HG02588 (cell line): ENCODE measurements around the gene MGAT2.
A peak's percentile ranks its signal among the peaks of the same experiment; 100 is the strongest.
"Not testable (repeated sequence)": the region's sequence is repeated elsewhere in the genome, so short reads cannot be mapped to it uniquely, and the experiment has no call there.

Experiments
- ATAC-seq: cut with Tn5 transposase; IDR thresholded peaks from one replicate; pipeline ENCODE4 v1.9.1; 2021; ENCODE audit warnings: mild to moderate bottlenecking, moderate library complexity; ENCODE audit not compliant: unreplicated experiment

MGAT2 gene

DNA sequence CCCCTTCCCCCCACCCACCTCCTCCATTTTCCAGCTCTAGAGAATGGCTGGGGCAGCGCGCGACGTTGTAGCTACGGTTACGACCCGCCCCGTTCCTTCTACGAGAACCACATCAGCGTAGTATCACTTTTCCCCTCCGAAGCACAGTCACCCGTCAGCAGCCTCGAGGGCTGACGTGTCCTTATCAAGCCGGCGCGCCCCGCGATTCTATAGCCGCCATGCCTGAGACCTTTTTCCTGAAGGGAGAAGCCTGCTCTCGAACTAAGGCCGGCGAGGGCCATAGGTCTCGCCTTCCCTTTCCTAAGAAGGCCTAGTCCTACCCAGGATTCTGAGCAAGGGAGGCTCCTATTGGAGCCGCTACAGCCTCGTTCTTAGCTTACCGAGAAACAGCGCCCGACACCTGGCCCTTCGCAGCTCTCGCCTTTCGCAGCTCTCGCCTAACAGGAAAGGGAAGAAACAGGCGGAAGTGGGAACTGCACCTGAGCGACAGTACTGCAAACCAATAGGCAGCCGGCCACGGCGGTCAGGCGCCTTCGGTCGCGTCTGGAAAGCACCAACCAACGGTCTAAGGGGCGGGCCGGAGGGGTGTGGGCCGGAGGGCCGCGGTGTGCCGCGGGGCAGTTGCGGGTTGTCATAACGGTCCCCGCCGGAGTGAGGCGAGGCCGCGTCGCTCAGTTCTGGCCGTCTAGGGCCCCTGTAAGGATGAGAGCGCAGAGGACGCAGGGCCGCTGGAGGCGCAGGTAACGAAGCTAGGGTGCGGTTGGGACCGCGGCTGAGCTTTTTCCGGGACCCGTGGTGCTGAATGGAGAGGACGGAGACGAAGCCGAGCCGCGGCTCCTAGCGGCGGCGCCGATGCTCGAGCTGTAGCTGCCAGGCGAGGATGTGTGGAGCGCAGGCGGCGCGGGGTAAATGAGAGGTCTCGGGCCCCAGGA, at the start of gene MGAT2, which contains the start of gene RPL36AL:
TSS of gene MGAT2 (plus strand) at position 618 of the 932 bp plus-strand sequence. CDS start 470 bp downstream, outside the sequence.
TSS of gene RPL36AL (minus strand) at position 445 of the 932 bp plus-strand sequence. CDS start 1,522 bp downstream, outside the sequence.
- ATAC-seq, result peak; percentile 90

DNA sequence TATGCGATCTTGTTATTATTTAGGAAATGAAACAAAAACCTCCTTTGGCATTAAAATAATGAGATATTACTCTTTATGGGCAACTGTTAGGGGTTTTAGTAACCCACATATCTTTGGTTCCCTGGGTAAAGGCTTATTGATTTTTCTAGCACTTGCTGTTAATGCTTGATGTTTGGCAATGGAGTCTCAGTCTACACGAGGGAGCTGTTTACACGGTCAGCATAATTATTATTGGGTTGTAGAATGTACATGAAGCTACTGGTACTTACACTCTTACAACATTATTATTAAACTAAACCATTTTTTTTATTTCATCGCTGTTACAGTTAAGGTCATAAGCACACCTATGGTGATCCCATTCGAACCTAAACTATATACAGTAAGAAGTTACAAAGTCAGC, 46.6 kb upstream of the MGAT2 start:
- no peak for ATAC-seq

DNA sequence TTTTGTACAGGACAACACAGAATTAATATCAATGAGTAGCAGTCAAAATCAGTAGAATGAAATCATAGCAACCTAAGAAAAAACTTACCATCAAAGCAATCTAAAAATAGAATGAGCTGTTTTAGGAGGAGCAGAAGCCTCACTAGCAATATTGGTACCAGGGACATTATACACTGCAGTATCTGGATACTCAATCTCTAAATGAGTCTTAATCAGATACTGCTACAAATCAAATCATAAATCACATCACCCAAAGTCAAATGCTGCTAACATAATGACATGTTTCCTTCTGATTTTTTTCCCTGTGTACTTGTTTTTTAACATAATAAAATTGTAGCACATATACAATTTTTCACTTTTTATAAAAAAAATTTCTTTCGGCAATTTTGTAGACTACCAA, 42.5 kb upstream of the MGAT2 start:
- ATAC-seq, result no peak

DNA sequence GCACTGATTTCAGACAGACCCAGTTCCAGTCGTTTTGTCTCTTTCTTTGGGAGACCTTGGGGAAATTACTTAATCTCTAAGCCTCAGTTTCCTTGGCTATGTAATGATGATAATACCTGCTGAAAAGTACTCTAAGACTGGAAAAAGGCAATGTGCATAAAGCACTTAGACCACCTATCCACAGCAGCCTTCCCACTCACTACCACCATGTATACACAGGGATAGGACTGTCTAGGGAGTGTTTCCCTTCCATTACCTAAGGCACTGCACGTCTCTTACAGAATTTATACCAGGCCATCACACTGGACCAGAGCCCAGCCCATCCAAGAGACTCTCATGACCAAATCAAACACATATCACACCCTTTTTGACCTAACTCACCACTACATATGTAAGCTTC, 40.8 kb upstream of the MGAT2 start:
- ATAC-seq, result no peak

DNA sequence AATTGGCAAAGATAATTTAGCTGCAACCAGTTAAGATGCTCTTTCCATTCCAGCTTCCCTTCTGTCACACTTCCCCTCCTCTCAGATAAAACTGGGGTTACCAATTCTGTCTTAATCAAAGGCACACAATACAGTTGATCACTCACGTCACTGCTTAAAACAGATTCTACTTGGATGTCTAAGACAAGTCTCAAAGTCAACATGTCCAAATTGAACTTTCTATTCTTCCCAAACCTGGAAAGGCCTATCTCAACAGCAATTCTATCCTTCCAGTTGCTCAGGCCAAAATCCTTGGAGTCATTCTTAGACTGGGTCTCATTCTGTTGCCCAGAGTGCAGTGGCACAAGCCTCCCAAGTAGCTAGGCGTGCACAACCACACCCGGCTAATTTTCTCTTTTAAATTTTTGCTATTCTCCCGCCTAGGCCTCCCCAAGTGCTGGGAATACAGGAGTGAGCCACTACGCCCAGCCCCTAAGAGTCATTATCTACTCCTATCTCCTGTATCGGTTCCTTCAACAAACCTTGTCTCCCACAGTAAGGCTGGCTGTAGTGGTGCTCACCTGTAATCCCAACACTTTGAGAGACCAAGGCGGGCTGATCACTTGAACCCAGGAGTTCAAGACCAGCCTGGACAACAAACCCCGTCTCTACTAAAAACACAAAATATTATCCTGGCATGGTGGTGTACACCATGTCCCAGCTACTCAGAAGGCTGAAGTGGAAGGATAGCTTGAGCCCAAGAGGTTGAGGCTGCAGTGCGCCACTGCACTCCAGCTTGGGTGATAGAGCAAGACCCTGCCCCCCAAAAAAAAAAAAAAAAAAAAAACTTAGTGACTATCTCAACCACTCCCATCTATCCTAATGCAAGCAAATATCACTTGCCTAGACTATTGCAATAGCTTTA, 39.1 kb upstream of the MGAT2 start:
- ATAC-seq, result no peak

DNA sequence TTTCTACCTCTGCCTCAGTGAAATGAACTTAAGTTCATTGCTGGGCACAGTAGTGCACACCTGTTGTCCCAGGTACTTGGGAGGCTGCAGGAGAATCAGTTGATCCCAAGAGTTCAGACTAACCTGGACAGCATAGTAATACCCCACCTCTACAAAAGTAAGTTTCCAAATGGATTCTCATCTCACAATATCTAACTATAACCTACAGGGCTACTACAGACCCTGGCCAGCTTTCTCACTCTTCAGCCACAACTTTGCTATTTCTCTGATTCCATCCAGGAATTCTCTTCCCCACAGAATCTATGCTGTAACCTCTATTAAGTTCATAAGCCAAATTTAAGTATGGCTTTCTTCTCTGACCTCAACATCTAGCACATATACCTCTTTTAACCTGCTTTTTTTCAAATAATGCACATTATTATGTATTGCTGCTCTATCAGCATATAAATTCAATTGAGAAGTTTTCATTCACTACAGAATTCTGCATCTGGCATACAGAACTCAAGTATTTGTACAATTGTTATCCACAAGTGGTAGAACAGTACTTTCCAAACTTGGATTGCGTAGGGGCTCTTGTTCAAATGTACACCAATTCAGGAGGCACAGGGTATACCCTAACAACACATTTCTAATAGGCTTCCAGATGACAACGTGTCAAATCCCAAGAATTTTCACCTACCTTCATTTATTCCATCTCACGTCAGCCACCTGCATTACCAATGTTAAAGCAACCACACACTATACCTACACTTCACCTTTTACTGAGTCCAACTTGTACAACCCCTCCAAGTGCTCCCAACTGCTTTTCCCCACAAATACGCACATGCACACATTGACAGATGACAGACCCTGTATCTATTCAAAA, 38.3 kb upstream of the MGAT2 start:
- no peak for ATAC-seq

DNA sequence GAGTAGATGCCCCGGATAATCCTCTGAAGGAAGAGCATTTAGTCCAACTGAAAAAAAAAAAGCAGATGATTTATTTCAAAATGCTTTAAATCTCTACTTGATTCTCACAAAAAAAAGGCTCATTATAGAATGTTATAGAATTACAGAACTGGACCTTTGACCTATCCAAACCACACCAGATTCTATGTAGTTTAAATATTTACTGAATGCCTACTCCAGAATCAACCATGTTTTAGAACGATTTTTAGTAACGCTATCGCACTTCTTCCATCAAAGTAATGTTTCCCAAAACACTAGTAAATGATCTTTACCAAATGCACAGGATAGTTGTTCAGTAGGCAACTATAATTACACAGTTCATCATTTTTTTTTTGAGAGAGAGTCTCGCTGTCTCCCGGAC, 37.0 kb upstream of the MGAT2 start:
- ATAC-seq, result no peak

DNA sequence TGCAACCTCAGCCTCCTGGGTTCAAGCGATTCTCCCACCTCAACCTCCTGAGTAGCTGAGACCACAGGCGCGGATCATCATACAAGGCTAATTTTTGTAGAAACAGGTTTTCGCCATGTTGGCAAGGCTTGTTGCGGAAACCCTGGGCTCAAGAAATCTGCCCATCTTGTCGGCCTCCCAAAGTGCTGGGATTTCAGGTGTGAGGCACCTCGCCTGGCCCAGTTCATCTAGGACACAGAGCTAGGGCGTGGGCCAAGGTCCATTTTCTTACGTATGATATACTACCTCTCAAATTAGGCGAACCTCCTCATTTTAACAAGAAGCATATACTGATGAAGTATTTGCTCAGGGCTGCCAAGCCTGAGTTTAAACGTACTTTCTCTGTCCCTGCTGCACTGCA, 36.5 kb upstream of the MGAT2 start:
- no peak for ATAC-seq

DNA sequence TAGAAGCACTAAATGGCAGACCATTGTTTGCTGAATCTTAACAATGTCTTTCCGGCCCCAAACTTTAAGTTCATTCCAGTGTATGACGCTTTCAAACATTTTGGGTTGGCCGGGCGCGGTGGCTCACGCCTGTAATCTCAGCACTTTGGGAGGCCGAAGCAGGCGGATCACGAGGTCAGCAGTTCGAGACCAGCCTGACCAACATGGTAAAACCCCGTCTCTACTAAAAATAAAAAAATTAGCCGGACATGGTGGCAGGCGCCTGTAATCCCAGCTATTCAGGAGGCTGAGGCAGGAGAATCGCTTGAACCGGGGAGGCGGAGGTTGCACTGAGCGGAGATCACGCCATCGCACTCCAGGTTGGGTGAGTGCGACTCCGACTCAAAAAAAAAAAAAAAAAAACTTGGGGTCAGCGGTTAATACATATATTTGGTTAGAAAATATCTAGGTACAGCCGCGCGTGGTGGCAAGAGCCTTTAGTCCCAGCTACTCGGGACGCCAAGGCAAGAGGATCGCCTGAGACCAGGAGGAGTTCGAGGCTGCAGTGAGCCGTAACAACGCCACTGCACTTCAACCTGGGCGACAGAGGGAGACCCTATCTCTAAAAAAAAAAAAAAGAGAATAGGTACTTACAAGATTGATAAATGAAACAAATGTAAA, 35.5 kb upstream of the MGAT2 start:
- ATAC-seq, result not testable (repeated sequence)

DNA sequence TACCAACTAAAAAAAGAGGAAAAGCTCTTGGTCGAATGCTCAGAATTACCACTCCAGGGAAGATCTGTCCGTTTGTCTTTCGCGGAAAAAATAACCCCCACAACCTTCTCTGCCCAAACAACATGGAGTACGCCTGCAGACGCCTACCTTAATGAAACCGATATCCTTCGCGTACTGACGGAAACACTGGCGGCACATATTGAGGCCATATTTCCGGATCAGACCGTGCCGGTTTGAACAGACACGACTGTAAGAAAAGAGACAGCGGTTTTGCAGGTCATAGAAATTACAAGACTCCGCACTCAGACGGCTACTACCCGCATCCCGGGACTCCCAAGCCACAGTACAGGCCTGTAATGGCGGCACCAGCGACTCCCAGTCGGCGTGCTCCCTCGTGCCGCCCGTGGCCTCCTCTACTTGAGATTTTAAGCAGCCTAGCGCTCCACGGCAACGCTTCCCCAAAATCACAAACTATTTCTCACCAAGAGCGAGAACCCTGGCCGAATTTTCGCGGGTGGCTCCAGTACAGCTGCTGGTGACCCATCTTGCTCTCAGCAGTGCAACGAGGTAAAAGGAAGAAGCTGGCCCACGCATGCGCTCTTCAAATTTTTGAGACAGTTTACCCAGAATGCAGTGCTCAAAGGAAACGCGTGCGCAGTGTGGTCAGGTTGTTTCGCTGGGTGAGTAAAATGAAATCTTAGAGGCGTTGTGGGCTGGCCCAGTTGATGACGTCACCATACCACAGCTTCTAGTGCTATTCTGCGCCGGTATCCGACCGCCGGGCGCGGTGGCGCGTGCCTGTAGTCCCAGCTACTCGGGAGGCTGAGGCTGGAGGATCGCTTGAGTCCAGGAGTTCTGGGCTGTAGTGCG, 34.6 kb upstream of the MGAT2 start, which contains the start of gene RPS29:
TSS of gene RPS29 (minus strand) at position 578 of the 870 bp plus-strand sequence. CDS start at position 544, 34 bp downstream.
- ATAC-seq, result peak; percentile 87

DNA sequence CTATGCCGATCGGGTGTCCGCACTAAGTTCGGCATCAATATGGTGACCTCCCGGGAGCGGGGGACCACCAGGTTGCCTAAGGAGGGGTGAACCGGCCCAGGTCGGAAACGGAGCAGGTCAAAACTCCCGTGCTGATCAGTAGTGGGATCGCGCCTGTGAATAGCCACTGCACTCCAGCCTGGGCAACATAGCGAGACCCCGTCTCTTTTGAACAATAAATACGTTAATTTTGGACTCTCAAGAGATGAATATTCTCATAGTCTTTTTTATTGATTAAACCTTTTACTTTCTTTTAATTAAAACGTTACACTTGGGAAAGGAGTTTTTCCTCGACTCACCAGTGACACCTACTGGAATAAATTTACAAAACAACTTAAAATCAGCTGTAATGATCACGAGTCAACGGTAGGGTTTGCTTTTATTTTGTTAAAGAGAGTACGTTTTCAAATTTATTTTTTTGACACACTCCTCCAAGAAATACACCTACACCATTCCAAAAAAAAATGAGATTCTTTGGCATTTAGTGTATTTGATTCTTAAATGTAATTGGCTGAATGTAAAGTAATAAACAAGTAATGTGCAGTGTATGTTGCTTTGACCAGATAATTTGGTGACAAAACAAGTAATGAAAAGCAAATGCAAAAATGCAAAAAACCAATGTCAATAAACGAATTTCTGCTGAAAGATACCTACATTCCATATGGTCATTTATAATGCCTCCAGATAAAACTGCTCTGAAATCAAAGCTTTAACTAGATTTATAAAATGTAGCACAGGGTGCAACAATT, 33.7 kb upstream of the MGAT2 start:
- ATAC-seq, result peak; percentile 23

DNA sequence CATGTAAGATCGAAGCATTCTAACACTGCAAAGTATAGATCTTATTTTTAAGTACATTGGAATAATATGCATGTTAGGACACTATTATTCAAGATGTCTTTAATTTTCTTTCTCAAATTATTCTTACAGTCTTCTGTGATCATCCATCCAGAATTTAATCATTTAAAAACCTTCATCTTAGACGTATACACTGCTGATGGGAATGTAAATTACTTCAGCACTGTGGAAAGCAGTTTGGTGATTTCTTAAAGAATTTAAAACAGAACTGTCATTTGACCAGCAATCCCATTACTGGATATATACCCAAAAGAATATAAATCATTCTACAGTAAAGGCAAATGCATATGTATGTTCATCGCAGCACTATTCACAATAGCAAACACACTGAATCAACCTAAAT, 31.2 kb upstream of the MGAT2 start:
- ATAC-seq, result no peak

DNA sequence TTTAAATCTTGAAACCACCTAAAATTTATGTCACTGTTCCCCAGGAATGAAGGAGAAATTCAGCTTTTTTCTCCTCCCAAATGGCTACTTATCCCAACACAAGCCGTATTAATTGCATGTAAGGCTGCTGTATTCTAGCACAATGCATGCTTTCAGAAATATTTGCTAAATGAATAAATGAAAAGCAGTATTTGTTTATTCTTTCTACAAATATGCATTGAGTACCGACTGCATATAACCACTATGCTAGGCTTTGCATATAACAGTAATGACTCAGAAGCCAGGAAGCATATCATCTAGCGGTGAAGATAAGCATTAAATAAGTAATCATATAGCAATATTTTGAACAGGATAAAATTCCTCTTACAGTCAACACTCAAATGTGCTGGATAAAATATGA, 27.6 kb upstream of the MGAT2 start:
- no peak for ATAC-seq

DNA sequence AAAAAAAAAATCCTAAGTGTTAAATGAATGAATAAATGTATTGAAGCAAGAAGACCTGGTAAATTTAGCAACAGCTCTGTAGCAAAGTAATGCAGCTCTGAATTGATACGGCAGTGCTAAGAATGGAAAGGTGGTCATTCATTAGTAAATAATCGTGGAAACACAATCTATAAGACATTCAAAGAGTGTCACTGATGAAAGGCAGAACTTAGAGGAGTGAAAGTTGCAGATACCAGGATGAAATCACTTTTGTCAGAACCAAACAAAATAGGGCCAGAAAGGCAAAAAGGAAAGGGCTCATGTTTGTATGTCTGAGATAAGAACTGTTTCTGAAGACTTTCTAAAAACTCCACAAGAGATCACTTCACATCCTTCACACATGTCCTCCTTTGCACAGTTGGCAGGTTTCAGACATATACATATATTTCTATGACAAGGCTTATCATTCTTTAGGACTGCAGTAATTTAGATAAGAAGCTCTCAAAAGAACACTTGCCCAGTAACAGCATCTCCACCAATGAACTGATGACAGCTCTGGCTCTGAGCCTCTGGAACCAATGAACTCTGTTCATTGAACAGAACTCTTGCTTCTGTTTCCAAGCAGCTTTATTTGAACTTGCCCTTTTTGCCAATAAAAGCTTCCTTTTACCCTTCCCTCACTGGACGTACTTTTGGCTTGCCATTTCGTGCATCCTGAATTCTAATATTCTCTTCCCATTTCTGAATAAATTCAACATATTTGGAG, 26.1 kb upstream of the MGAT2 start:
- no peak for ATAC-seq

DNA sequence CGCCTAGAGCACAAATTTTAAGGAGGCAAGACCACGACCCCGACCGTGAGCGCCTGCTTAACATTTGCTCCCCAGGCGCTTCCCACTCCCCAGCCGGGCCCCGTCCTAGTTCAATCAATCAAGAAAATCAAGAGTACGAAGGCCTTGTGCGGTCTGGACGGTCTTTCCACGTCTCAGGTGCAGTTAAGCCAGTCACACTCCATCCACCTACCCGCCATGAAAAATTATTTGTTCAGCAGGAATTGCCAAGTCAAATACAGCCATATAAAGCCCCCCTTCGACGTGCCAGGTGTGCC, 22.5 kb upstream of the MGAT2 start:
- ATAC-seq, result no peak

DNA sequence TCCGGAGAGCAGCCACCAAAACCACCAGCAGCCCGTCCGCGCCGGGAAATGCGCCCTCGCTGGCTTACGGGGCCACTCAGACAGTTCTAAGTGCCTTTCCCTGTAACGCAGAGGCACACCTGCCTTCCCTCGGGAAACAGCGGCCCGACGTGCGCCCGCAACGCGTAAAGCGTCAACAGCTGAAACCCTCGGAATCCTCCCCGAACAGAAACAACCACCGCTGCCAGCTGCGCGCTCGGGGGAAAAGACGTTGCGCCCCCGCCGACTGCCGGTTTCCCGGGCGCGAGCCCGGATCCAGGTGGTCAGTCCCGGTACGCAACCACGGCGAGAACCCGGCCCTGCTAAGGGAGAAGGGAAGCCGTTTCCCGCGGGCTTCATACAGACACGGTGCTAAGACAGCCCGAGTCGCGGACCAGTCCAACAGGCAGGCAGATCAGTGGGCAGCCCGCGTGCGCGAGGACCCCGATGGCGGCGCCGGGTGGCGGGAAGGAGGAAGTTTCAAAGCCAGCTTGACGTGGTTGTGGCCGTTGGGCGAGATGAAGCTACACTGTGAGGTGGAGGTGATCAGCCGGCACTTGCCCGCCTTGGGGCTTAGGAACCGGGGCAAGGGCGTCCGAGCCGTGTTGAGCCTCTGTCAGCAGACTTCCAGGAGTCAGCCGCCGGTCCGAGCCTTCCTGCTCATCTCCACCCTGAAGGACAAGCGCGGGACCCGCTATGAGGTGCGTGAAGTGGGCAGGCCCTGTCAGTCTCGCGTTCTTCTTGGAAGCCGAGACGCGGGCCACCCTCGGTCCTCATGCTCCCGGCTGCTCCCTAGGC, 21.9 kb upstream of the MGAT2 start, which contains the start of gene LRR1:
TSS of gene LRR1 (plus strand) at position 456 of the 816 bp plus-strand sequence. CDS start at position 537, 81 bp downstream.
- peak; percentile 47 for ATAC-seq

DNA sequence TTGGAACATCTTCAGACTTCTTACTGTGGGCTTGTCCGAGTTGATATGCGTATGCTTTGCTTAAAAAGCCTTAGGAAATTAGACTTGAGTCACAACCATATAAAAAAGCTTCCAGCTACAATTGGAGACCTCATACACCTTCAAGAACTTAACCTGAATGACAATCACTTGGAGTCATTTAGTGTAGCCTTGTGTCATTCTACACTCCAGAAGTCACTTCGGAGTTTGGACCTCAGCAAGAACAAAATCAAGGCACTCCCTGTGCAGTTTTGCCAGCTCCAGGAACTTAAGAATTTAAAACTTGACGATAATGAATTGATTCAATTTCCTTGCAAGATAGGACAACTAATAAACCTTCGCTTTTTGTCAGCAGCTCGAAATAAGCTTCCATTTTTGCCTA, 13.0 kb upstream of the MGAT2 start:
- no peak for ATAC-seq
